T-helper 2 cell (primary cell): ENCODE measurements around the gene ATPAF1.

Source experiments
- DNase-seq, 5 experiments: peaks; one replicate each; pipeline versions ENCODE4 v3.0.0 to v3.0.0-alpha.2; 2012 to 2022

ATPAF1 gene

GRCh38 chr1:46585312-46585938, 82.7 kb downstream of the ATPAF1 start:
- DNase-seq: no peak

- no peak for DNase-seq
These were observed 84.7 kb downstream of the ATPAF1 start for GRCh38 chr1:46583494-46583893.

- DNase-seq: no peak
These were observed 85.2 kb downstream of the ATPAF1 start for GRCh38 chr1:46582972-46583371.
